NCI-H2029 (cell line): ENCODE data around the gene PKNOX2.
"Not testable (repeated sequence)": the region's sequence is repeated elsewhere in the genome, so short reads cannot be mapped to it uniquely, and the experiment has no call there.

Experiments used
- DNase-seq: peaks from one replicate; lab custom pipeline; 2025; lab: John Stamatoyannopoulos, UW

PKNOX2 gene

DNA sequence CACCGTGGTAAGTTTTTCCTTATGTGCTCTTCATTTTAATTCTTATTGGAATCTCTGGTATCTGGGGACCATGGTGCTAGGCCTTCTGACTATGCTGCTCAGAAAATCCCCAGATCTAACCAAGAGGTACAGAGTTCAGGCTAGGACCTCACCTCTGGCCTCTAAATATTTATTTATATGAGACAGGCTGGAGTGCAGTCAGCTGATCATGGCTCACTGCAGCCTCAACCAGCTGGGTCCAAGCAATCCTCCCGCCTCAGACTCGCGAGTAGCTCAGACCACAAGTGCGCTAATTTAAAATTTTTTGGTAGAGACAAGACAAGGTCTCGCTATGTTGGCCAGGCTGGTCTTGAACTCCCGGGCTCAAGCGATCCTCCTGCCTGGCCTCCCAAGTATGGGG is 38.4 kb downstream of the PKNOX2 start:
- no peak for DNase-seq

- DNase-seq = no peak
These were observed 43.4 kb downstream of the PKNOX2 start for GRCh38 chr11:125207866-125208425.

GRCh38 chr11:125210066-125210465 is 45.5 kb downstream of the PKNOX2 start:
- DNase-seq = no peak

DNA sequence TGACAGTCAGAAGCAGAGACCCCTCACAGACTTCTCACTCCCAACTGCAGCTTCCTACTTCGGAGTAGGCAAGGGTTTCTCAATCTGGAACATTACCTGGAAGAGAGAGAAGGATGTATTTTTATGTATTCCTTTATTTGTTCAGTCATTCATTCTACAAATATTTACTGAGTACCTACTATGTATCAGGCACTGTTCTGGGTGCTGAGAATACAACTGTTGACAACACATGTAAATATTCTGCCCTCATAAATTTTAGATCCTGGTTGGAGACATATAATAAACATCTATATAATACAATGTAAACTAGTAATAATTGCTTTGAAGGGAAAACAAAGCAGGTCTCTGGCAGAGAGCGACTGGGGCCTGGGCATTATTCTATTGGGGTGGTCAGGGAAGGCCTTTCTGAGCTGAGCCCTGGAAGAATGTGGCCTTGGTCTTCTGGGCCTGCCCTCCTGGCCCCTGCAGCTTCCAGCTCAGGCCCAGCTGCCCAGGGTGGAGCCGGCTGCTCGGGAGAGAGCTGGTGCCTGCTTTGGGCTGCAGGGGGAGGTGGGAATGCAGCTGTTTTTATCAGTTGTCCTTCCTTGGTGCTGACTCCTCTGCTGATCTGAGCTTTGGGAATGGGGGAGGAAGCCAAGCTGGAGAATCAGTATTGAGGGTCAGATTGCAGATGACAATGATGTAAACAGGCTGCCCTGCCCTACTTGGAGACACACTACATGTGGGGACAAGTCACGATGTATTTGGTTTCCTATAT is 46.8 kb downstream of the PKNOX2 start:
- DNase-seq = no peak

- no peak for DNase-seq
These were observed 47.4 kb downstream of the PKNOX2 start for GRCh38 chr11:125211948-125212340.

DNA sequence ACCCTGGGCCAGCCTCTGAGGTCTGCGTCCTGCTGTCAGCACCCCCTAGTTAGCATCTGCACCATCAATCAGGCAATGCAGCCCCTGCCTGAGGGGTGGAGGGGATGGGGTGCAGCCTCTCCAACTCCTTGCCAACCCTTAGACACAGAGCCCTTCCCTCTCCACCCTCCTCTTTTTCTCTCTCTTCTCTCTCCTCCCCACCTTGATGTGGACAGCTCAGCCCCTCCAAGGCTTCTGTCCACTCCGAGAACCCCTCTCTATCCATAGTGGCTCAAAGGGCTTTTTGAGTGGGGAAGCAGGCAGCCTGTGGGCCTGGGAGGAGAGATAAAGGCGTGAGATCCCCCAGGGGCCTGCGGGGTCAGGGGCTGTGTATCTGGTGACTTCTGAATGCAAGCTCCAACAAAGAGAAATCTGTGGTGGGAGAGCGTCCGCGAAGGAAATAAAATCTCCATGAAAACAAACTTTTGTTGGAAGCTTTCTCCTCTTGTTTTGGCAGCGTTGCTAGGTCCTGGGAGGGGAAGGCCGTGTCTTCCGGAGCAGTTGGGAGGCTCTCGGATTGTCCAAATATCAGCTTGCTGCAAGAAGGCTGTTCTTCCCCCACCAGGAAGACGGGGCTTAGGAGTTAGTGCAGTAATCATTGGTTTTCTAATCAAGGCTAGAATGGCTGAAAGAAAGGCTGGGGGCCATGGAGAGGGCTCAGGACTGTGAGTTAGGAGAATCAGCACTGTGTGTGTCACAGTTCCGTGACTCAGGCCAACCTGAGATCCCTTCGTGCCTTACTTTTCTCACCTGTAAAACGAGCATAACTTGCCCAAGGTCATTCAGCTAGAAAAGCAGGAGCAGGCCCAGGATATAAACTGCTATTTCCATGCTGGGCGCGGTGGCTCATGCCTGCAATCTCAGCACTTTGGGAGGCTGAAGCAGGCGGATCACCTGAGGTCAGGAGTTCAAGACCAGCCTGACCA is 50.3 kb downstream of the PKNOX2 start:
- DNase-seq = no peak

DNA sequence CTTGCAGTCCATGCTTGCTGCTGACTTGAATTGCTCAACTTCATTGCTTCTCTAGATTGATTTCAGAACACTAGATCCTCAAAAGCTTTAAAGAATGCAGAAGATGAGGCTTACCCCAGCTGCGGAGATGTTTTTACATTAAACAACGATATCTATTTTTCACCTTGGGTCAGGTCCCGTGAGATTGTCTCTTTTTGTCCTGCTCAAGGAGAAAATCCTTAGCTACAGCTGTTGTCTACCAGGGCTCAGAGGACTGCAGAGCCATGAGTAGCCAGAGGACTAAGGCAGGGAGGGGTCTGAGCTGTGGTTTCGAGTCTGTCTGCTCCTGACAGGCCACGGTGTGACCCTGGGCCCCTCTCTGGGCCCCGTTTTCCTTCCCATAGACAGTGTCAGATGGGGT is 51.4 kb downstream of the PKNOX2 start:
- DNase-seq = no peak

DNA sequence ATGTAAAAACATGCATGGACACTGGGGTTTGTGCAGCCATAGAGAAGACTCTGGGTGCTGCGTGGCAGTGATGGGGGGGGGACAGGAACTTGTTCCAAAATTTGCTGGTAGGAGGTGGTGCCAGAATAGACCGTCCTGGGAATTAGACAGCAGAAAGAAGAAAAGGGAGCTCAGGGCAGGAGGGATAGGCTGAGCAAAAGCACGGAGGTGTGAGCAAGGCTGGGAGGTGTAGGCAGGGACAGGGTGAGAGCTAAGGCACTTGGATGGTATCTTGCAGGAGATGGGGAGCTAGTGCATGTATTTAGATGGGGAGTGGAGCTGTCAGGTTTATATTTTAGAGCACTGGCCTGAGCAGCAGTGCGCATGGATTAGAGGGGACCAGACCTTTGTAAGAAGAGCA is 53.8 kb downstream of the PKNOX2 start:
- DNase-seq = no peak

DNA sequence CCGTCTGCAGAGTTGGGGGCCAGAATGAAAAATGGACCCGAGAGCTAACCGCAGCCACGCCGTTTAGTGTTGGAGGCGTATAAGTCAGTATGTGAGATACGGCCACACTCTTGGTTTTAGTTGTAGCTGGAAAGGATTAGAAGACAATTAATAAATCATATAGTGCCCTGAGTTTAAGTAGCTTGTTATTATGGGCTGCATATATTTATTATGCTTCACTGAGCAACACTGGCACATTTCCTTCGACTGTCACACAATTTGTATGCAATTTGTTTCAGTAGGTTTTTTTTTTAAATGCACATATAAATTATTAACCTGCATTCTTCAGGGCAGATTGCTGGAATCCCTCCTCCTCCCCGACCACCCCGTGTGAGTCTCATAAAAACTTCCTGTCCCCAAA is 56.9 kb downstream of the PKNOX2 start:
- no peak for DNase-seq

- no peak for DNase-seq
These were observed 57.9 kb downstream of the PKNOX2 start for GRCh38 chr11:125222494-125222893.

DNA sequence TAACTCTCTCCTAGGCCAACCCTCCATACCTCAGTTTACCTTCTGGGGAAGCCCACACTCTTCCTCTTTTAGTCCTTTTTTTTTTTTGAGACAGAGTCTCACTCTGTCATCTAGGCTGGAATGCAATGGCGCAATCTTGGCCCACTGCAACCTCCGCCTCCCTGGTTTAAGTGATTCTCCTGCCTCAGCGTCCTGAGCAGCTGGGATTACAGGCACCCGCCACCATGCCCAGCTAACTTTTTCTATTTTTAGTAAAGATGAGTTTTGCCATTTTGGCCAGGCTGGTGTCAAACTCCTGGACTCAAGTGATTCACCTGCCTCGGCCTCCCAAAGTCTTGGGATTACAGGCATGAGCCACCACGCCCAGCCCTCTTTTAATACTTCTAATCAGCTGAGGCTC is 58.6 kb downstream of the PKNOX2 start:
- DNase-seq = not testable (repeated sequence)

- DNase-seq = no peak
These were observed 59.4 kb downstream of the PKNOX2 start for GRCh38 chr11:125223901-125224361.

DNA sequence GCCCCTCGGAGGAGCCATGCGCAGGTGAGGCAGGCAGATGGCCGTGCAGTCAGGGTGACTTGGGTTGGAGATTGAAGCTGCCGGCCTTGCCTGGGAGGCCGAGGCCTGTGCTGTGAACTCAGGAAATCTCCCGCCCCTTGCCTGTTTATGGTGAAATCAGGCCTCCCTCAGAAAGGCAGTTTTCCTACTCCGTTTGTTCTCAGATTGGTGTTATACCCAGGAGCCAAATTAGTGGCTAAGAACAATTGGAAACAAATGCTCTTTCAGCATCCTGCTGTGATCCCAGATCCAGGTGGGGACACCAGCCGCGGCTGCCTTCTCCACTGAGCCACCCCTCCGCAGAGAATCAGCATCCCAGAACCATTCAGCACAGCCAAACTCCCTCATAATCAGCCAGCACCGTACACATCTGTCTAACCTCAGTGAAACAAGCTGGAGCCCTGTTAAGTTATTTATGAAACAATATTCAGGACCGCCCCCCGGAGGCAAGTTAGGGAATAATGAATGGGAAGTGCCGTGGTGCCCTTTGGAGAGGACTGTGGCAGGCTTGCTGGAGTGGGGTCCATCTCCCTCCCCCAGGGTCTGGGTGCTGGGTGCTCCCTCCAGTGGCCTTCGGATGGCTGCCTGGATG is 60.0 kb downstream of the PKNOX2 start:
- DNase-seq = no peak

DNA sequence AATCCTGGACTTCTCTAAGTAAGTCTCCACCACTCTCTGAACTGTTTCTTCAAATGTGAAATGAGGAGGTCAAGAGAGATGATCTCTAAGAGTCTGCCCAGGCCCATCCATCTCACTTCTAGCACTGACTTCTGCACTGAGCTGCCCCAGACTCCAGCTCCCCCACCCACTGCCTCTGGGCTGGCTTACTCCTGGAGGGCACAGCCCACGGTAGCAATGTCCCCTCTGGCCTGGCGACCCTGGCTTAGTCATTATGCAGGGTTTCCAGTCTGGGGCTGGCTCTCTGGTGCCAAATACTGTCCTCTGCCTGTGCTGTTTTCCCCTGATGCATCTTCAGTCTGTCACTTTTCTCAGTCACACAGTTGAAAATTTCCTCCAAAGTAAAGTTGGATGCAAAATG is 60.9 kb downstream of the PKNOX2 start:
- no peak for DNase-seq

- no peak for DNase-seq
These were observed 61.5 kb downstream of the PKNOX2 start for GRCh38 chr11:125226031-125226430.

DNA sequence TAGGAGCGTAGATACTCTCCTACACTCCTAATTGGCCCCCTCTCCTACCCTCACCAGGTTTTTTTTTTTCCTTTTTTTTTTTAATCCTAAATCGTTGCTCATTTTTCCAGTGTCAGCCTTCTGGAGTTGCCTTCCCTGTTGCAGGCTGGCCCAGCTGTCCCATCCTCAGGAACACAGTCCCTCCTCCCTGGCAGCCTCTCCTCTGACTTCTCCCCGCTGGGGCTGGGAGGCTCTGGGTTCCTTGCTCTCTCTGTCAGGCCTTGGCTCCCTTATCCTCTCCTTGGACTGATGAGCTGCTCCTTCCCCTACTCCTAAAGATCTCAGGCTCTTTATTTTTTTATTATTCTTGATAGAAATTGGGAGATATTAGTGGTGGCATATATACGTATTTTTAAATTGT is 62.2 kb downstream of the PKNOX2 start:
- DNase-seq = no peak

GRCh38 chr11:125227151-125227550 is 62.6 kb downstream of the PKNOX2 start:
- no peak for DNase-seq

DNA sequence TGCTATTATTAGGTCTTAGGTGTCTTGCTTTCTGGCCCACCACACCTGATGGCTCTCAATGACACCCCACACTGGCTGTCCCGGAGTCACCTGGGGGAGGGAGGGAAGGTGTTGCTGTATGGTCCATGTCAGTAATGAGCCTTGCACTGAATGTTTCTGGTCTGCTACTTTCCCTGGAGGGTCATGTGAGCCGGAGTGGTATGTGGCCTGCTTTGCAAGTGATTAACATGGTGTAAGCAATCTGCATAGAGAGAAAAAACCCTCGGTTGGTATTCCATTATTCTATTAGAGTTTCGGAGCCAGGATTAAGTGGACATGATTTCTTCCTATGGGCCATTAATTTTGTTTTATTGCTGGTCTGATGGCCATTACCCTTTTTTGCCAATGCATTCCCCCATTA is 63.9 kb downstream of the PKNOX2 start:
- DNase-seq = no peak

DNA sequence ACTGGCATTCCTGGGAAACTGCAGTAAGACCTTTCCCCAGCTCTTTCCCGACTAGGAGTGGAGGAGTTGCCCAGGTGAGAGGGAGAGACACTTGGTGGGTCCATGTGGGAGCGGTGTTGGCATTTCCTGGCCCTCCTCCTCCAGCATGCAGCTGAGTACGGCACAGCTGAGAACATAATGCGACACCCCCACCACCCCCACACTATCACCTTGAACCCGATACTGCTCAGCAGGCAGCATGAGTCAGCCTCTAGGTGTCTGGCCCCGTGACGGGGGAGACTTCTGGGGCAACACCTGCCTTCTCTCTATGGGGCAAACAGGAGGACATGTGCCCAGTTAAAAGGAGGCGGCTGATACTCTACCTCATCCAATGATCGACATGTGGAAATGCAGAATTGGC is 64.4 kb downstream of the PKNOX2 start:
- DNase-seq = no peak

DNA sequence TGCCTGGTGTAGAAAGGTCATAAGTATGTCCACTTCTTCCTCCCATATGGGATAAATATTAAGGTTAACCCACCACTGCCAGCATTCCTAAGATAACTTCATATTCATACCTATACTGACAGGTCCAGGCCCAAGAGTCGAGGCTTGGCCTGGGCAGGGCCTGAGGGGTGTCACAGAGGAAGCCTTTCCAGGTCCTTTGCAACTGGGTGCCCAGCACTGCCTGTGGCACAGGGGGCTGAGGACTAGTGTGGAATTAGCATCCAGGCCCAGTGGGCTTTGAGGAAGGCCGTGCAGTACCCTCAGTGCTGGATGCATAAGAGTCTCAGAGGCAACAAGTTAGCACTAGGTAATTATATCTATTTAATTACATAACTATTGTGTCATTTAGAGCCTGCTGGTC is 65.4 kb downstream of the PKNOX2 start:
- no peak for DNase-seq

DNA sequence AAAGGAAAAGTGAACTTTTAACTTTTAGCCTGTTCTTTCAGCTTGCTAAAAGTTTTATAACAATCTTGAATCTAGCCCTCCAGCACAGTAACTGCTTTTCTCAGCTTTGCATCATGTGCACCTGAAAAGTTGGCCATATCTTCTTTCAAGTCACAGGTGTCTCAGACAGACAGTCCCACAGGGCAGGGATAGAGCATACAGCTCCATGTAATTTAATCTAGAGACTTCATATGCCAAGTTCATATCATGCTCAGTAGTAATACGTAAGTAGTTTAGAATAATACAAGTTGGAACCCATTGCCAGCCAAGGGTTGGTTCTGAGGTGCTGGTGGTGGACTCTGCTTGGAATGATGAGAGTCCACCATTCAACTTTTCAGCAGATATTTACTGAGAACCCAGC is 68.6 kb downstream of the PKNOX2 start:
- DNase-seq = no peak

DNA sequence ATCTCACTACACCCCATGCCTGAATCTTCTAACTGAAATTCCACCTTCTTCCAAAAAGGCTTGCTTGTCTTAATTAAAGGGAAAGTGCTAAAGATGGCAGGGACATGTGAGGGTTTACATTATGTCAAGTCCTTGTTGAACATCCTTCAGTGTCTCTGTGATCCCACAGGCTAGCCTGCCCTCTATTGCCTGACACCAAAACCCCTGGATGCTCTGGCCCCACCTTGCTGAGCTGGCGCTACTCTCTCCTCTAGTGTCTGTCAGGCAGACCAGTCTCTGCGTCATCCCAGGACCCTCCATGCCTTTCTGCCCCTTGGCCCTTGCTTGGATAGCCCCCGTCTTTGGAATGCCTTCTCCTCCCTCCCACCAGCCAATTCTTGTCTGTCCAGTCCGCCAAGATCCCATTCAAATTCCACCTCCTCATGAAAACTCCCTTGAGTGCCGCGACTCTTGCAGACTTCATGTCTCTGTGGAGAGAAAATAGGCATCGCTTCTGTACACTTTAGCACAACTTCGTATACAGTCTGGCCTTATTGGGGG is 69.3 kb downstream of the PKNOX2 start:
- no peak for DNase-seq
